GM18951 (cell line): ENCODE measurements around the gene SEMA3C.

ENCODE experiments used
- POLR2A ChIP-seq: IDR thresholded peaks from 4 replicates; pipeline ENCODE4 v1.6.1; 2011; ENCODE audit warnings: mild to moderate bottlenecking; ENCODE audit not compliant: insufficient read length, insufficient read depth; ENCODE audit errors: extremely low read depth
- in situ Hi-C: fragments of 300-500 bp; cut with MboI; formaldehyde crosslinking; loops from one replicate; pipeline ENCODE4 v1.12.0; 2022; ENCODE audit warnings: low sequenced_read_pairs, mixed read lengths, inconsistent platforms; ENCODE audit not compliant: unreplicated experiment

SEMA3C gene

DNA sequence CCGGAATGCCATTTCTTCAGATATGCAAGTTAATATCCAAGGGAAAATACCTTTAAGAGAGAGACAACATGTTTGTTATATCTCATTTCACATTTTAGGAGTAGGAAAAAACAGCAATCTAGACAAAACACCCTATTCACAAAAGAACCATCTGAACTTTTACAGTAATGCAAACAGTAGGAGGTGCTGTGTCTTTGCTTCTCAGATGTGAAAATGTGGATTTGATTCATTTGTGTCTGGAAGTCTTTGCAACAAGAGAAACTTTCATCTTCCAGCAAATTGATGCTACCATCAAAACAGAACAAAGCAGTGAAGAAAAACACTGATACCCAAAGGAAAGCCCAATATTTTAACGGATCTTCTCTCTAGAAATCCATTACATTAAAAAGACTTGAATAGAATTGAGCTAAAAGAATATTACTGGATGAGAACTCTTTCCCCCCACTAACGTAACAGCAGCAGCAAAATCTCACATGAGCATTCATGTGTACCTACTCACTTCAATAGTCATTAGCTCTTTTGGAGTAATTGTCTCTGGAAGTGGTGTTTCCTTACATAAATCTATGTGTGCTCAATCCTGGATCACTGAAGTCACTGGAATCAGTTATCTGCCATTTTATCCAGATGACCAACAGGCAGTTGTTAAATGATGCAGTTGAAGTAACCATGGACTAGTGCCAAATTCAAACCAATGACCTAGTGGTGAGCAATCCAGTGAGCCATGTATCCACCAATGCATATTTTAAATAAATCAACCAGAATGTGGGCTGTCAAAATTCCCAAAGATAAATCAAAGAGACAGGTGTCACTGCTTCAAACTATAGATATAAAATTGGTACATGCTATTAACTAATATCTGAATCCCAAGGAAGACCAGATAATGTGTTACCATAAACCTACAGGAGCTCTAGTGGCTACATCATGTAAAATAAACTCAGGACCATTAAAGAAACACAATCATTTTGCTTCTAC is 1.8 kb downstream of the SEMA3C start:
- in situ Hi-C loops, result no loop called here
- TF ChIP-seq POLR2A, result no peak

DNA sequence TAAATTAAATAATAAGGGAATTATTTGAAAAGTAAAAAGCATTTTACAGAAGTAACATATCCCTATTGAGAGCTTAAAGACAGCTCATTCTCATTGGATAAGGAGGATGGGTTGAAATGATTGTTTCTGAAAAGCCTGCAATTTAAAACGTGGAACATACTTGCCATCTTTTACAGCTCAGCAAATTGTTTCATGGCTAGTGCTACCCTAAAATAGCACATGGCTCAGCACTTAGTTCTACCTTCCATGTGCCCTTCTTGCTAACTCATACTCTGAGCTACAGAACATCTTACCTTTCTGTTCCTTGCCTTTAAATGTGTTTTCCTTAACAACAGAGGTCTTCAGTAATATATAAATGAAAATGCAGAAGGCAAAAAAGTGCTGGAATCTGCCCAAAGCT is 8.6 kb downstream of the SEMA3C start:
- no peak for TF ChIP-seq POLR2A
- in situ Hi-C loops, result no loop called here

DNA sequence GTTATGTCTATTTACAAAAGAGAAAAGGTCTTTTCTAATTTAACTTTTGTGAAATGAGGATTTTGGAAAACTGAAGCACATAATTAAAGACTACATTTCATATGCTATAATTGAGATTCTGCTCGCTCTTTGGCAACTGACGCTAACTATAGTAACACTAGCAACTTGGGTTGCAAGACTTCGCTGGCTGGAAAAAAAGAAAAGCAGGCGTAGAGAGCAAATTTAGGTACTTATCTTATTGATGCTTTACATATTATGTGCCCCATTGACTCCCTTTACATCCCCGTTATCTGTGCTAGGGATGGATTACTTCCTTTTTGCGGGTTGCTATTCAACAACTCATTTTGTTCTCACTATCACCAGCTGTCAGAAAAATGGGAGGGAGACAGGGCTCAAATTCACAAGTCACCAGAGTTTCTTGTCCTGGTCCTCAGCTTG is 10.5 kb downstream of the SEMA3C start:
- TF ChIP-seq POLR2A, result no peak
- in situ Hi-C loops, result no loop called here

DNA sequence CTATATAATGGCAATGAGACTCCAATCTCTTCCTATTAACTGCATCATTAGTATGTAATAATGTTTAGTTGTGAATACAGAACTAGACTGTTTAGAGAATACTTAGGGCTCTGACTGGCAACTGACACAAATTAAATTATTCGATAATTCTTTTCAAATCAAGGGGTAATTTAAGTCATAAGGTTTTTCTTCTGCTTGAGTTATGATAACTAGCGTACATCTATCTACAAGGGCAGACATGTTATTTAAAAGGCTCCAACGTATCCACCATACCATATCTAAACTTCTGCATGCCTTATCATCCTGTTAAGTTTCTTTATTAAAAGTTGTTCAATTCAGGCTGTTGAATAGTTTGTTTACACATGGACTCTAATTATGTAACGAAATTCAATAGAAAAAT is 11.2 kb downstream of the SEMA3C start:
- TF ChIP-seq POLR2A, result no peak
- in situ Hi-C loops, result no loop called here

DNA sequence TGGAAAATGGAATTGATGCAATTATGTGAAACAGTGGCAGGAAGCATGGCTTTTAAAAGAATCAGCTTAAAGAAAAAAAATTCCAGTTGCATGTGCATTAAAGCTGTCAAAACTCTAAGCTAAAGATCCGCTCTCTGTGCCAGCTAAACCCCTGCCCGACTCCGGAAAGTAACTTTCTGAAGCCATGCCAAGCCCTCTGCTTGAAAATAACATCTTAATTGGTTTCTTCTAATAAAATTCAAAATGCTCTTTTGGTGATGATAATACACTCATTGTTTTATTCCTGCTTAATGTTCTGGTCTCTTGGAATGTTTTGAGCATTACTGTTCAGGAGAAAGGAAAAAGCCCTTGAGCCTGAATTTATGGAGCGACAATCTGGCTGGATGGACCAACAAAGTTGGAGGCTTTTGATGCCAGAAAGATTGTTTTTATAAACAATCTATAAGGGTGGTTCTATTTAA is 11.7 kb downstream of the SEMA3C start:
- no peak for TF ChIP-seq POLR2A
- in situ Hi-C loops, result no loop called here

DNA sequence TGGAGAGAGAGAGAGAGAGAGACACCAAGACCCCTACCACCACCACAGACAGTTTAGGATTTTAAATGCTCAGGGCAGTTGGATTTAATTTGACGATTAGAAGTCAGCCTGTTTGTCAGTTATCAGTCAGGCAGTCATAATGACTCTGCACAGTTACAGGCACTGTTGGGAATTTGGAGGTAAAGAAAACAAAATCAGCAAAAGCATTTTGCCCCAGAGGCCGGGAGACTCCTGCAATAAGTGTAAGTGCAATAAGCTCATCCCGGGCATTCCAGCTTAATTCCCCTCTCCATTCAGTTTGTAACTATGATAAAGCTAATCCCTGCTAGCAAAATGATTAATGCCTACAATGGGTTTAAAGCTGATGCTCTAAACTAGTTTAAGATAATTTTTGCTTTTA is 13.5 kb downstream of the SEMA3C start:
- TF ChIP-seq POLR2A, result no peak
- in situ Hi-C loops, result no loop called here

DNA sequence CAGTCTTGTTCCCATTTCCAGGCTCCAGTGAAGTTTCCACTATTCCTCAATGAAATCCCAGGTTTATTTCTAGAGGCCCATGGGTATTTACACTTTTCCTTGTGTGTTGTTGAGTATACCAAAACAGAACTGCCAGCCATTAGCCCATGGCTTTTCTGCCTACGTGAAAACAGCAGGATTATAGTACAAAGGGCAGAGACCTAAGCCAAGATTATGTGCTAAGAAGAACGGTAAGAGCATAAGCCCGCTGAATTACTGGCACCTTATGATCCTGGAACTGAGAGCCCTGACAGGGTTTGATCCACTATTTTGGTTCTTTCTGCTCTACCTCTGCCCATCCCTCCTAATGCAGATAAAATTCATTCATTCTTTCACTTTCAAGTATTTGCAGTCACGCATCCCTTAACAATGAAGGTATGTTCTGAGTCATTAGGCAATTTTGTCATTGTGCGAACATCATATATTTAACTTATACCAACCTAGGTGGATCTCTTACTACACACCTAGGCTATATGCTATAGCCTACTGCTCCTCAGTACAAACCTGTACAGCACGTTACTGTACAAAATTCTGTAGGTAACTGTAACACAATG is 16.0 kb downstream of the SEMA3C start:
- in situ Hi-C loops, result no loop called here
- TF ChIP-seq POLR2A, result no peak

DNA sequence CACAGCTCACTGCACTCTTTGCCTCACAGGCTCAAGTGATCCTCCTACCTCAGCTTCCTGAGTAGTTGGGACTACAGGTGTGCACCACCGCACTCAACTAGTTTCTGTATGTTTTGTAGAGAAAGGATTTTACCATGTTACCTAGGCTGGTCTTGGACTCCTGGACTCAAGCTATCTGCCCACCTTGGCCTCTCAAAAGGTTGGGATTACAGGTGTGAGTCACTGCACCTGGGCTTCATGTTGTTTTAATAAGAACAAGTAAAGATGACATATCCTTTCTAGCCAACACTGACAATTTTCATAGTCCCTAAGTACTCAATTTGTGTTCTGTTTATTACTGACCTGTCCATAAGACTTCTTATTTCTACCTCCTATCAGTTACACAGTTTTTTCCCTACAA is 16.8 kb downstream of the SEMA3C start:
- in situ Hi-C loops, result no loop called here

DNA sequence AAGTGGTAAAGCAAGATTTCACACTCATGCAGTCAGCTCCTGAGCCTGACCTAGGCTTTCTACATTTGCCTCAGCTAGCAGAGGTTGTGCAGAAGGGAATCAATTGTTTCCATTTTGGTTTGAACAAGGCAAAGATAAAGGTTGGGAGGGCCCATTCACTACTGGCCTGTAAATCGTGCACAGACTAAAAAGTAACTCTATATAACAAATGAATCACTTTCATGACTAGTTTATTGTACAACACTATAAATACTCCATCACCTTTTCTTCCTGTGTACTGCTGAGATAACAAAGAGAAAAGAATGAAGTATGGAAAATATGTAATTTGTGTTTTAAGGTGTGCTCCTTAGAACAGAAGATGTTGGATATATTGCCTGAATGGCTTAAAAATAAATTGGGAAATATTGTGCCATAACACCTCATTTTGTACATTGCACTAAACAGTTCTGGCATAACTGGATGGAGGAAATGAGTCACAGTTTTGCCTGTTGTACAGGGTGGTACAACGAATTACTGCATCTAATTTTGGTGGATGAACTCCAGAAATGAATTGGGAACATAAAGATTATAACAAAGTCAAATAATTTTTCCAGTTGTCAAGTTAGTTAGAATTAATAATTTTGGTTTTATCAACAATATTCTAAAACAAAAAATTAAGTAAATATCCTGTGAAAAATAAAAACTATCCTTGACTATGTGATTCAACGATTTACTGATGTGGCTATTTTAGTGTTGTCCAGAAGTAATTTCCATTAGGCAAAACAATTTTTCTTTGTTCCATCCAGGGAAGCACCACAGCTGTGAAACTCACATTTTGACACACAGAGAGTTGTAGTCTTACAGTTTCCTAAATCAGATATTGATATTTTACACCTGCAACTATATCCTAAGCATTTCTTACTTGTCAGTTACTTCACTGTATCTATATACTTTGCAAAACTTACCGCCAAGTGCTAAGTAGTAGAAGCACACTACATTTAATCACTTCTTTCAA is 18.0 kb downstream of the SEMA3C start:
- in situ Hi-C loops, result no loop called here
- TF ChIP-seq POLR2A, result no peak

More for the DNA sequence above, 16.8 kb downstream of the SEMA3C start:
- no peak for TF ChIP-seq POLR2A

DNA sequence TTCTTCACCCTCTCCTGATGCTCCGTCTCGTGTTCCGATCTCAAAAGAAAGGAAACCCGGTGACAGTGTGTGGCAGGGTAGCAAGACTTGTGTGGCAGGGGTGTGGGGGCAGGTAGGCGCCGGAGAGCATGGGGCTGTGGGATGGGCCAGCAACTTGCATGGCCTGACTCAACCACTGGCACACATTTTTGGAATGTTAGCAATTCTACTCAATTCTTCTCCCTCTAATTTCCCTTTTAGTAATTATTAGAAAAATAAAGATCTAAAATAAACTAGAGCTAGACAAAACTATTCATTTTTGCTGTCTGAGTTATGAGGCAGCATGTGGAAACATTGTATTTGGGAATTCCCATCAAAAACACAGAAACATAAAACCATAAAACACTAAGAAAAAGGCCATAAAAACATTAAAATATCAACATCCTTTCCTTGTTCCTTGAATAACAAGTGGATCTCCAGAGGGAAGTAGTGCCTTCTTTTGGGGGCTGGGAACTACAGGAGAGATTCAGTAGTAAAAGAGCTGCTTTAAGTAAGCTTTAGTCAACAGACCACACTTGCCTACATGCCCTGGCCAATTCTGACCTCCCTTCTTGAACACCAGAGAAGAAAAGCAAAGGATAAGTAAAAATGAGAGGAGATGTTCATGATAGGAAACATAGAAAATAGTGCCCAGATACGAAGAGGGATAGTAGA is 21.8 kb downstream of the SEMA3C start:
- TF ChIP-seq POLR2A, result no peak
- in situ Hi-C loops, result no loop called here

DNA sequence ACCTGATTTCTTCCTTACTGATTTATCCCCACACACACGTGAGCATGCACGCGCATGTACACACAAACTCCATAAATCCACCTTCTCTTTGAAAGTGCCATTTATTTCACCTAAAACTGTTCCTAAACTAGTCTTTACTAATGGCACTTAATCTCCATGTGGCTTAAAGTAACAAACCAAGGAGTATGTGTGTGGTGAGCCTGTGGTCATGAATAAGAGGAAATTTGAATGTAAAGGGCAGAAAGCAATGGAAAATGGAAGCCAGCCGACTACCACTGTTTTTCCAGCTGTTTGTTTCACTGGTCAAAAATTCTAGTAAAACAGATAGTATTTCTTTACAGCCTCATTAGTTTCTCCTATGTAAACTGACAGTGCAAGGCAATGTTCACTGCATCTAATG is 23.8 kb downstream of the SEMA3C start:
- no peak for TF ChIP-seq POLR2A
- in situ Hi-C loops, result no loop called here

DNA sequence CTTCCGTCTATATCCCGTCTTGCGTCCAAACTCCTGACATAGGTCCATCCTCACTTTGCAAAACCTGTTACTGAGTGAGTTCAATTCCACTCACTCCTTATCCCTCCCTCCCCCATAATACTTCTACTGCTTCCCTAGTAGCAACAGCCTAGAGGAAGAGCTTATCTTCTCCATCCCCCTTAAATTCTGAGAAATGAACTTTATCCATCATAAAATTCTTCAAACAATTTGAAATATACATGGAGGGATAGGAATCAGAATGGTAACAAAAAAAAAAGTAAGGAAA is 27.6 kb downstream of the SEMA3C start:
- in situ Hi-C loops, result no loop called here
- TF ChIP-seq POLR2A, result no peak

DNA sequence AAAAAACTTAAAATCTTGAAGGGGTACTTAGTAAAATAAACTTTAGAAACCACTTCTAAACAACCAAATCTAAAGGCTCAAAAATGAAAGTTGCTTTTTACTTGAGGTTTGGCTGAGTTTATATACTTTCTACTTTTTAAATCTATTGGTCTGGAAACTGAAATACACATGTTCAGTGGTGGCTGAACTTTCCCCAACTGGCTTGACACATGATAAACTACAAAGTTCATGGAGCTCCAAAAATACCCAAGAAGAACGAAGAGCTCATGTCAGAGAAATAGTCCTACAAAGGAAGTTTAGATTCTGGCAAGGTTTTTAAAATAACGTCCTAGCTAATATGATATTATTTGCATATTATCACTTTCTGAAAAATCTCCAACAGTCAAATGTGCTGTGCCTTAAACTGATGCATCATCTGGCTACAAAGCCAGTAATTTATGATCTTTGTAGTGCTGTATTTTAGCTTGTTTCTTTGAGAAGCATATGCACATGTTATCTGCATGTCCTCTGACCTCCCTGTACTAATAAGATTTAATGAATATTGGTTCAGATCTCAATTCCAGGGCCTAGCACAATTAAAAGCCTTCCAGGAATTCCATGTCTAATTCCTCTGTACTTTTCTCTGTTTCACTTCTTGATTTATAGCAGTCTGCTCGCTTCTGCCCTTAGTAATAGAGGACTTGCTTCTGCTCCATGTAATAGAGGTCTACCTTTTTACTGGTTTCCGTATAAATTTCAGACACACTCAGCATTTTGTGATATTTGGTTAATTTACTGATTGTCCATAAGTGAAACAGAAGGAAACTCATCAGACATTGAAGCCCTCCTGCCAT is 28.2 kb downstream of the SEMA3C start:
- no peak for TF ChIP-seq POLR2A
- in situ Hi-C loops, result no loop called here
